Naive thymus-derived CD8-positive, alpha-beta T cell (primary cell): Measurements from ENCODE around the gene FAM43B. TPM values are rescaled to one million over a fixed set of nuclear protein-coding genes. Genes with fewer than 3 reads are reported as not detected.

Source experiments
- ATAC-seq, 2 donors: fragments of 150-1000 bp; cut with Tn5 transposase in 1 of 2; sonication (Bioruptor Pico), chemical (Tn5 transposase) in 1 of 2; 1 replicate in 1 of 2; 2 replicates in 1 of 2; pipeline ENCODE4 v1.10.0; 2021; ENCODE audit warnings: mild to moderate bottlenecking in 2 of 2, moderate library complexity in 2 of 2
- POLR2A ChIA-PET: fragments of 350-600 bp; sonication (Branson Sonifier 250); formaldehyde crosslinking; loops from one replicate; lab custom pipeline; 2021; ENCODE audit warnings: antibody characterized with exemption; lab: Charles Lee
- DNase-seq, 10 donors: peaks; one replicate each; pipeline versions ENCODE4 v3.0.0 to v3.0.0-alpha.2; 2020 to 2022
- H3K27ac Mint-ChIP-seq, 10 donors: one replicate each; pipeline ENCODE4 v1.8.0; 2020 to 2022; ENCODE audit warnings: mild to moderate bottlenecking in 10 of 10, mixed read lengths in 10 of 10, moderate library complexity in 4 of 10, inconsistent platforms in 1 of 10
- H3K27me3 Mint-ChIP-seq, 5 donors: one replicate each; pipeline ENCODE4 v1.8.0; 2021 to 2022; ENCODE audit warnings: mixed read lengths in 5 of 5
- H3K36me3 Mint-ChIP-seq, 3 donors: one replicate each; pipeline ENCODE4 v1.8.0; 2020 to 2022; ENCODE audit warnings: mixed read lengths in 3 of 3, mild to moderate bottlenecking in 2 of 3, inconsistent platforms in 1 of 3
- H3K4me1 Mint-ChIP-seq, 4 donors: one replicate each; pipeline ENCODE4 v1.8.0; 2021 to 2022; ENCODE audit warnings: mixed read lengths in 4 of 4
- H3K4me3 Mint-ChIP-seq, 10 donors: one replicate each; pipeline ENCODE4 v1.8.0; 2020 to 2022; ENCODE audit warnings: mild to moderate bottlenecking in 10 of 10, mixed read lengths in 10 of 10, moderate library complexity in 6 of 10, inconsistent platforms in 1 of 10
- H3K9me3 Mint-ChIP-seq, 9 donors: one replicate each; pipeline ENCODE4 v1.8.0; 2020 to 2022; ENCODE audit warnings: mixed read lengths in 9 of 9, mild to moderate bottlenecking in 3 of 9, inconsistent platforms in 1 of 9, moderate library complexity in 1 of 9
- polyA plus RNA-seq, 3 donors: library from polyadenylated mRNA; unstranded; fragments of 300-500 nt; fragmentation: Illumina TruSeq; gene quantifications; one replicate each; pipeline ENCODE4 v1.2.3, GENCODE V29; 2021
- total RNA-seq, 8 experiments: library from RNA in 2 of 8; stranded (reverse) in 2 of 8; gene quantifications; one replicate each; pipeline ENCODE4 v1.2.3 and lab custom pipeline; 2021 to 2026

FAM43B gene
- total and polyA plus RNA-seq, 5 experiments from 2014 or later: not detected

GRCh38 chr1:20530306-20530705 lies 22.1 kb upstream of the FAM43B start:
- POLR2A ChIA-PET: no interaction called here
- DNase-seq (no peak), ATAC-seq (no peak)
- no peak overlapping the region for H3K27ac Mint-ChIP-seq
- no peaks in the 10 kb centered on the region for H3K36me3 Mint-ChIP-seq
- peaks cover 34 to 80% (median 61%) of the 10 kb centered on the region in 5 donors for H3K27me3 Mint-ChIP-seq
- H3K4me1 Mint-ChIP-seq: peaks cover 0 to 1% (median 0%) of the 10 kb centered on the region in 4 donors
- H3K9me3 Mint-ChIP-seq: no peaks in the 10 kb centered on the region
- H3K4me3 Mint-ChIP-seq: no peak overlapping the region

DNA sequence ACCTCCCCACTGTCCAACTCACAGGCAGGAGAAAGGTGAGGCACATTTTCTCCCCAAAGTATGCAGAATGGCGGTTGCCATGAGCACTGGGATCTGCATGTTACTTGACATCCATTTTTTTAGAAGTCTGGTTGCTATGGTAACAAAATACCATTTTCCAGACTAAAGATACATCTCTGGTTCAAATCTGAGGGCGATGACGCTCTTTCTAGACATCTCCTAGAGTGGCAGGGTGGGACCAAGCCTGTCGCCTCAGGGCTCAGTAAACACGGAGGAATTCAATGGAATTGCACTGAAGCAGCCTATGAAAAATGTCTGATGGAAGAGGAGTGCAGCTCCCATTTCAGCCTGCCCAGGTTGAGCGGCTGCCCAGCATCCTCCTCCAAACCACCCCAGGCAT lies 21.5 kb upstream of the FAM43B start:
- Mint-ChIP-seq H3K36me3 (no peaks in the 10 kb centered on the region), H3K27ac (no peak overlapping the region), H3K9me3 (no peaks in the 10 kb centered on the region), H3K4me1 (peaks cover 0 to 1% (median 0%) of the 10 kb centered on the region in 4 donors), H3K4me3 (no peak overlapping the region), H3K27me3 (peaks cover 34 to 86% (median 61%) of the 10 kb centered on the region in 5 donors)
- POLR2A ChIA-PET: no interaction called here
- no peak for DNase-seq
- no peak for ATAC-seq

DNA sequence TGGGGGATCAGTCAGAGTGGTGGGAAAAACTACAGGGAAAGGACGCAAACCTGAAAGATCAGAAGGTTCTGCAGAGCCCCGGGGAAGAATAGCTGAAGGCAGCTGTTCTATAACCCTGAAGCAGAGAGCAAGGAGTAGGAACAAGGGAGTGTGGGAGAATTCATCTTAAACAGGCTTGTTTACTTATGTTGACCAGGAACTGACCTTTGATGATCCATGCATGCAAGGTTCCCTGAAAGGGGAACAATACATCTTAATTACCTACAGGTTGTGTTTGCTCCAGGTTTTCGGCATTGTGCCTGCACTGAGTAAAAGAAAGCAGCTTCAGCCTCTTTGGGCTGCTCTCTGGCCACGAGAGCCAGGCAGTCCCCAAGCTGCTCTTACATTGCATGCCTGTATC lies 18.7 kb upstream of the FAM43B start:
- POLR2A ChIA-PET: no interaction called here
- Mint-ChIP-seq H3K27ac (no peak overlapping the region), H3K4me1 (peaks cover 0 to 1% (median 0%) of the 10 kb centered on the region in 4 donors), H3K36me3 (no peaks in the 10 kb centered on the region), H3K27me3 (peaks cover 30 to 72% (median 47%) of the 10 kb centered on the region in 5 donors), H3K9me3 (no peaks in the 10 kb centered on the region), H3K4me3 (no peak overlapping the region)
- DNase-seq: no peak
- ATAC-seq: no peak

- Mint-ChIP-seq H3K36me3 (no peaks in the 10 kb centered on the region), H3K4me3 (no peak overlapping the region), H3K4me1 (peaks cover 0 to 1% (median 0%) of the 10 kb centered on the region in 4 donors), H3K9me3 (no peaks in the 10 kb centered on the region), H3K27ac (no peak overlapping the region), H3K27me3 (peaks cover 27 to 60% (median 47%) of the 10 kb centered on the region in 5 donors)
- no peak for ATAC-seq
- no peak for DNase-seq
- POLR2A ChIA-PET: no interaction called here
Observed at GRCh38 chr1:20534659-20535417, 17.5 kb upstream of the FAM43B start.

- no peak for DNase-seq
- peaks cover 30 to 60% (median 44%) of the 10 kb centered on the region in 5 donors for H3K27me3 Mint-ChIP-seq
- peaks cover 0 to 1% (median 0%) of the 10 kb centered on the region in 4 donors for H3K4me1 Mint-ChIP-seq
- no peak overlapping the region for H3K27ac Mint-ChIP-seq
- H3K36me3 Mint-ChIP-seq: no peaks in the 10 kb centered on the region
- no peaks in the 10 kb centered on the region for H3K9me3 Mint-ChIP-seq
- ATAC-seq: no peak
- H3K4me3 Mint-ChIP-seq: no peak overlapping the region
- POLR2A ChIA-PET: no interaction called here
Observed at GRCh38 chr1:20538227-20538626, 14.1 kb upstream of the FAM43B start.

DNA sequence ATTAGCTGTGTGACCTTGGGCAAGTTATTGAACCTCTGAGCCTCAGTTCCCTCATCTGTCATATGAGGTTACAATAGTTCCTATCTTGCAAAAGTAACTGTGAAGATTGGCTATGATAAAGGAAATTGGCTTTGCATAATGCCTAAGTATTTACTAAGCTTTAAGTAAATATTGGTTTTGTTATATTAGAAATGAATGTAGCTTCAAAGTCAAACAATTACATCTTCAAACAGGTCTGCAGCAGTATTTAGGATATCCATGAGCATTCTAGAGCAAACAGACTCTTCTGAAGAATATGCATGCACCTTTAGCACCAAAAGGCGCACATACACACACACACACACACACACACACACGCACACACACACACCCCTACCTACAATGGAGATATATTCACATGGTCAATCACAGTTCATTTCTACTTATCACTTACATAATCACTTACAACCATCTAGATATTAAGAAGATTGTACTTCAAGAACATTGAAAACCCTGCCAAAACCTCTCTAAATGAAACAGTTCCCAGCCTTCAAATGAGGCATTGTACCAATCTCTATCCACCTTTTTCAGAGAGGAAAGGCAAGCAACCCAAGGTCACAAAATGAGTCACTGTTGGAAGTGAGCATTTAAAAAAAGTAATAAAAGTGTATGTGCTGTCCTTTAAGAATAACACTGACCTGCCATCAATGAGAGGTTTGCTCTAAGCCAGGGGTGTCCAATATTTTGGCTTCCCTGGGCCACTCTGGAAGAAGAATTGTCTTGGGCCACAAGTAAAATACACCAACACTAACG lies 13.4 kb upstream of the FAM43B start:
- Mint-ChIP-seq H3K9me3 (peaks cover 0 to 2% (median 0%) of the 10 kb centered on the region in 9 donors), H3K27ac (no peak overlapping the region), H3K27me3 (peaks cover 28 to 60% (median 41%) of the 10 kb centered on the region in 5 donors), H3K36me3 (no peaks in the 10 kb centered on the region), H3K4me3 (no peak overlapping the region), H3K4me1 (peaks cover 0 to 1% (median 0%) of the 10 kb centered on the region in 4 donors)
- DNase-seq: no peak
- no peak for ATAC-seq
- POLR2A ChIA-PET: no interaction called here

GRCh38 chr1:20540281-20540680 lies 12.1 kb upstream of the FAM43B start:
- no peaks in the 10 kb centered on the region for H3K4me1 Mint-ChIP-seq
- DNase-seq (no peak), ATAC-seq (no peak)
- POLR2A ChIA-PET: no interaction called here
- no peak overlapping the region for H3K27ac Mint-ChIP-seq
- peaks cover 18 to 48% (median 29%) of the 10 kb centered on the region in 5 donors for H3K27me3 Mint-ChIP-seq
- no peaks in the 10 kb centered on the region for H3K36me3 Mint-ChIP-seq
- peaks cover 0 to 2% (median 0%) of the 10 kb centered on the region in 9 donors for H3K9me3 Mint-ChIP-seq
- no peak overlapping the region for H3K4me3 Mint-ChIP-seq

DNA sequence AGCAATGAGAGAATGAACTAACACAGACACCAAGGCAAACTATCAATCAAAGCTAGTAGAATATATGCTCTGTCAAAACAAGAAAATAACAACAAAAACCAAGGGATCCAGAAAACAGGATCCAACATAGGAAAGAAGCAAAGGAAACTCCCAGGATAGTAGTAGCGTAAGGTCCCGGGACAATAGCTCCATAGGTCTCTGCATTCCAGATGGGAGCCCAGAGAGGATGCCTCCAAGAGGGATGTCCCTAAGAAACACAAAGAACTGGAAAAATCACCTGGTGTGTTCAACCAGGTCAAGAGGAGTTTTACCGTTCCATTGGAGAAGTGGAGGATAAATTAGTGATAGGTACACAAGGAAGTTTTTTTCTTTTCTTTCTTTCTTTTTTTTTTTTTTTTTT lies 5.7 kb upstream of the FAM43B start:
- Mint-ChIP-seq H3K36me3 (no peaks in the 10 kb centered on the region), H3K27me3 (peaks cover 20 to 46% (median 40%) of the 10 kb centered on the region in 5 donors), H3K27ac (no peak overlapping the region), H3K4me1 (no peaks in the 10 kb centered on the region), H3K9me3 (peaks cover 0 to 2% (median 0%) of the 10 kb centered on the region in 9 donors), H3K4me3 (no peak overlapping the region)
- ATAC-seq (no peak), DNase-seq (no peak)
- POLR2A ChIA-PET: no interaction called here

GRCh38 chr1:20551161-20551560 lies 1.2 kb upstream of the FAM43B start:
- peaks cover 12 to 46% (median 43%) of the 10 kb centered on the region in 5 donors for H3K27me3 Mint-ChIP-seq
- no peak overlapping the region for H3K4me3 Mint-ChIP-seq
- no peak for DNase-seq
- POLR2A ChIA-PET: no interaction called here
- H3K9me3 Mint-ChIP-seq: no peaks in the 10 kb centered on the region
- no peak for ATAC-seq
- no peaks in the 10 kb centered on the region for H3K36me3 Mint-ChIP-seq
- H3K27ac Mint-ChIP-seq: no peak overlapping the region
- peaks cover 0 to 4% (median 2%) of the 10 kb centered on the region in 4 donors for H3K4me1 Mint-ChIP-seq

DNA sequence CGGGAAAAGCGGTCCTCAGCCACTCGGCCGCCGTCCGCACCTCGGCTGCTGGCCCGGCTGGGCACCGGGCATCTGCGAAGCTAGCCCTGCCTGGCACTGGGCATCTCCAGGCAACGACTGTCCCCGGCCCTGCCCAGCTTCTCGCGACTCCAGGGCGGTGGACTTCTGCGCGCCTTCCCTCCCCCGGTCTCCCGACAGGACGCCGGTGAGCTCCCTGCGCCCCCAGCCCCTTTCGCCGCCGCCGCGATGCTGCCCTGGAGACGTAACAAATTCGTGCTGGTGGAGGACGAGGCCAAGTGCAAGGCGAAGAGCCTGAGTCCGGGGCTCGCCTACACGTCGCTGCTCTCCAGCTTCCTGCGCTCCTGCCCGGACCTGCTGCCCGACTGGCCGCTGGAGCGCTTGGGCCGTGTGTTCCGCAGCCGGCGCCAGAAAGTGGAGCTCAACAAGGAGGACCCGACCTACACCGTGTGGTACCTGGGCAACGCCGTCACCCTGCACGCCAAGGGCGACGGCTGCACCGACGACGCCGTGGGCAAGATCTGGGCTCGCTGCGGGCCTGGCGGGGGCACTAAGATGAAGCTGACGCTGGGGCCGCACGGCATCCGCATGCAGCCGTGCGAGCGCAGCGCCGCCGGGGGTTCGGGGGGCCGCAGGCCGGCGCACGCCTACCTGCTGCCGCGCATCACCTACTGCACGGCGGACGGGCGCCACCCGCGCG lies 514 bp downstream of the FAM43B start:
- DNase-seq: no peak
- no peaks in the 10 kb centered on the region for H3K36me3 Mint-ChIP-seq
- H3K9me3 Mint-ChIP-seq: no peaks in the 10 kb centered on the region
- peaks cover 0 to 4% (median 2%) of the 10 kb centered on the region in 4 donors for H3K4me1 Mint-ChIP-seq
- no peak overlapping the region for H3K4me3 Mint-ChIP-seq
- POLR2A ChIA-PET: no interaction called here
- no peak overlapping the region for H3K27ac Mint-ChIP-seq
- peaks cover 8 to 40% (median 32%) of the 10 kb centered on the region in 5 donors for H3K27me3 Mint-ChIP-seq
- ATAC-seq: no peak

DNA sequence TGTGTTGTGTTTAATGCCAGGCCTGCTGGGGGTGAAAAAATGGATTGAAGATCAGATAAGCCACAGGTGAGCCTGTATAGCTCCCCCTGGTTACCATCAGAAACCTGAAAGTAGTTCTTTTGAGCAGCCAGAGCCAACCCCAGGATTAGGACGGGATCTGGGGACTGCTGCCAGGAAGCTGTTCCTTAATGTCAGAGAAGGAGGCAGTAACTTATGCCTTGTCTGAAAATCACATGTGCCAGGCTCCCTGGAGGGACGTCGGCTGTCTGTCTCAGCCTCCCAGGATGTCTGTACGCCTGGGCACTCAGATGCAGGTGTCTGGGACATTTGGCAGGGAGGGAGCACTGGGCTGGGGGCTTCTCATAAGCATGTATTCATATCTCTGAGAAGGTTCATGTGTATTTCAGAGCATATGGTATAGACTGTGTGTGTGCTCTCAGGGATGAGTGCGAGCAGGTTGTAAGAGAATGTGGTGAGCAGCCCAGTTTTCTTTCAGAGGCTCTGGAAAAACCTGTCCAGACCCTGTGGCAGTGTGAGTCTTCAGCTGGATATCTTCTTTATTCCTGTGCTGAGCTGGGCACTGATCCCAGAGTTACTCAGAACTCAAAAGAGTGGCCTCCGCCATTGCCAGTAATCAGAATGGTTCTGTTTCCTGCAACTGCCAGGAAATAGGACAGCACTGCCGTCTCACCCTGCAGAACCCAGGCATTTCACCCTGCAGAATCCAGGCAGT lies 2.8 kb downstream of the FAM43B start:
- POLR2A ChIA-PET: no interaction called here
- no peak for ATAC-seq
- no peak for DNase-seq
- H3K9me3 Mint-ChIP-seq: no peaks in the 10 kb centered on the region
- H3K36me3 Mint-ChIP-seq: no peaks in the 10 kb centered on the region
- H3K27me3 Mint-ChIP-seq: peaks cover 8 to 31% (median 26%) of the 10 kb centered on the region in 5 donors
- peaks cover 0 to 4% (median 2%) of the 10 kb centered on the region in 4 donors for H3K4me1 Mint-ChIP-seq
- H3K4me3 Mint-ChIP-seq: no peak overlapping the region
- H3K27ac Mint-ChIP-seq: no peak overlapping the region

DNA sequence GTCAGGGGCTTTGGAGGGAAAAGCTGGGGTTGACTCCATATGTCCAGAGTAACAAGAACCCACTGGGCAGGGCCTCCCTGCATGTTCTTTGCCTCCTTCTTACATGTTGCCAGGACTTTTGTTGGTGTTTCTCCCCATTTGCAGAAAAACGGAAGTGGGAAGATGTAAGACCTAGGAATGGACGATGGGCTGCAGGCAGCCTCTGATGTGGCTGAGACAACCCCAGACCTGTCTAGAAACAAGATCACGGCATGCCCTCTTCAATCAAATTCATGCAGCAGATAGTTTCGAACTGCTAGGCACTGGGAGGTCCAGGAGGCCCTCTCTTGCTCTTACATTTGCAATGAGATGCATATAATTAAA lies 3.4 kb downstream of the FAM43B start:
- Mint-ChIP-seq H3K4me3 (no peak overlapping the region), H3K9me3 (no peaks in the 10 kb centered on the region), H3K27me3 (peaks cover 8 to 34% (median 26%) of the 10 kb centered on the region in 5 donors), H3K4me1 (peaks cover 0 to 4% (median 2%) of the 10 kb centered on the region in 4 donors), H3K27ac (no peak overlapping the region), H3K36me3 (no peaks in the 10 kb centered on the region)
- POLR2A ChIA-PET: no interaction called here
- ATAC-seq: no peak
- no peak for DNase-seq
